Measurements from ENCODE around the gene ARNT2.
"Not testable (repeated sequence)": the region's sequence is repeated elsewhere in the genome, so short reads cannot be mapped to it uniquely, and the experiment has no call there.

ARNT2 gene

GRCh38 chr15:80506286-80506893 is 102.2 kb downstream of the ARNT2 start:
- no peak overlapping the region for H3K4me3 ChIP-seq (ENCODE audit: low read depth, low read length)
- no peak for DNase-seq (ENCODE audit: low read depth)
- TF ChIP-seq MAX (IDR thresholded peaks at IDR 0.05; ENCODE audit: low read depth, low read length) = no peak
- no peak for TF ChIP-seq CTCF (IDR thresholded peaks at IDR 0.05; ENCODE audit: low read depth, low read length)
- TF ChIP-seq MYC (IDR thresholded peaks at IDR 0.05; ENCODE audit: low read depth, low read length) = no peak

- no peak for TF ChIP-seq CTCF (IDR thresholded peaks at IDR 0.05; ENCODE audit: low read depth, low read length)
- TF ChIP-seq MYC (IDR thresholded peaks at IDR 0.05; ENCODE audit: low read depth, low read length) = no peak
- no peak for TF ChIP-seq MAX (IDR thresholded peaks at IDR 0.05; ENCODE audit: low read depth, low read length)
- no peak for TF ChIP-seq POLR2A (IDR thresholded peaks at IDR 0.05; ENCODE audit: extremely low read depth, insufficient read length)
- no peak overlapping the region for H3K4me3 ChIP-seq (ENCODE audit: low read depth, low read length)
- DNase-seq (ENCODE audit: low read depth) = no peak
Observed at GRCh38 chr15:80507131-80507530, 102.9 kb downstream of the ARNT2 start.

GRCh38 chr15:80507638-80508316 is 103.6 kb downstream of the ARNT2 start:
- DNase-seq (ENCODE audit: low read depth) = no peak
- TF ChIP-seq CTCF (IDR thresholded peaks at IDR 0.05; ENCODE audit: low read depth, low read length) = no peak
- no peak for TF ChIP-seq POLR2A (IDR thresholded peaks at IDR 0.05; ENCODE audit: extremely low read depth, insufficient read length)
- TF ChIP-seq MYC (IDR thresholded peaks at IDR 0.05; ENCODE audit: low read depth, low read length) = no peak
- no peak for TF ChIP-seq MAX (IDR thresholded peaks at IDR 0.05; ENCODE audit: low read depth, low read length)
- no peak overlapping the region for H3K4me3 ChIP-seq (ENCODE audit: low read depth, low read length)

GRCh38 chr15:80508783-80509182 is 104.6 kb downstream of the ARNT2 start:
- no peak for DNase-seq (ENCODE audit: low read depth)
- no peak overlapping the region for H3K4me3 ChIP-seq (ENCODE audit: low read depth, low read length)
- TF ChIP-seq MYC (IDR thresholded peaks at IDR 0.05; ENCODE audit: low read depth, low read length) = no peak

GRCh38 chr15:80509800-80510199 is 105.6 kb downstream of the ARNT2 start:
- TF ChIP-seq MAX (IDR thresholded peaks at IDR 0.05; ENCODE audit: low read depth, low read length) (no peak), MYC (IDR thresholded peaks at IDR 0.05; ENCODE audit: low read depth, low read length) (no peak), POLR2A (IDR thresholded peaks at IDR 0.05; ENCODE audit: extremely low read depth, insufficient read length) (no peak)
- no peak overlapping the region for H3K4me3 ChIP-seq (ENCODE audit: low read depth, low read length)
- DNase-seq (ENCODE audit: low read depth) = no peak

- not testable (repeated sequence) for H3K4me3 ChIP-seq (ENCODE audit: low read depth, low read length); DNase-seq (ENCODE audit: low read depth)
Observed at GRCh38 chr15:80510985-80511384, 106.8 kb downstream of the ARNT2 start.

GRCh38 chr15:80512726-80513660 is 108.8 kb downstream of the ARNT2 start:
- no peak for DNase-seq (ENCODE audit: low read depth)
- H3K4me3 ChIP-seq (ENCODE audit: low read depth, low read length) = no peak overlapping the region
- TF ChIP-seq CTCF (IDR thresholded peaks at IDR 0.05; ENCODE audit: low read depth, low read length) = no peak
- no peak for TF ChIP-seq POLR2A (IDR thresholded peaks at IDR 0.05; ENCODE audit: extremely low read depth, insufficient read length)
- no peak for TF ChIP-seq MYC (IDR thresholded peaks at IDR 0.05; ENCODE audit: low read depth, low read length)
- TF ChIP-seq MAX (IDR thresholded peaks at IDR 0.05; ENCODE audit: low read depth, low read length) = no peak

Measured in NB4 (cell line).